ENCODE data around the gene PPP1R3E.

Gene PPP1R3E

GRCh38 chr14:23322568-23323517 is 20.2 kb upstream of the PPP1R3E start:
- DNase-seq: no peak

GRCh38 chr14:23321572-23322547 is 19.2 kb upstream of the PPP1R3E start:
- no peak for DNase-seq

GRCh38 chr14:23320584-23321571 is 18.2 kb upstream of the PPP1R3E start, which contains the start of gene PABPN1:
Gene PABPN1 (plus strand): TSS chr14:23321457. CDS start chr14:23321470, 13 bp downstream.
- peak; percentile 99 for DNase-seq

GRCh38 chr14:23319746-23320583 is 17.3 kb upstream of the PPP1R3E start:
- DNase-seq: no peak

- DNase-seq: no peak
Observed at GRCh38 chr14:23316300-23316699, 13.6 kb upstream of the PPP1R3E start.

GRCh38 chr14:23310546-23310945 is 7.9 kb upstream of the PPP1R3E start:
- DNase-seq: no peak

- DNase-seq: no peak
Observed at GRCh38 chr14:23308721-23309445, 6.2 kb upstream of the PPP1R3E start.

- DNase-seq: no peak
Observed at GRCh38 chr14:23307687-23308644, 5.3 kb upstream of the PPP1R3E start.

- DNase-seq: no peak
Observed at GRCh38 chr14:23307146-23307530, 4.5 kb upstream of the PPP1R3E start.

GRCh38 chr14:23306412-23307145 is 3.9 kb upstream of the PPP1R3E start, which contains the start of gene BCL2L2:
Gene BCL2L2 (plus strand): TSS chr14:23306833. CDS start chr14:23307768, 935 bp downstream.
- DNase-seq: peak; percentile 72

- DNase-seq: peak; percentile 83
Observed at GRCh38 chr14:23301969-23302289, 730 bp downstream of the PPP1R3E start.

GRCh38 chr14:23301288-23301968 is 1.2 kb downstream of the PPP1R3E start:
- peak; percentile 89 for DNase-seq

- no peak for DNase-seq
Observed at GRCh38 chr14:23300687-23301223, 1.9 kb downstream of the PPP1R3E start.

- no peak for DNase-seq
Observed at GRCh38 chr14:23299986-23300686, 2.5 kb downstream of the PPP1R3E start.

GRCh38 chr14:23299211-23299957 is 3.3 kb downstream of the PPP1R3E start:
- no peak for DNase-seq
